Neutrophil (primary cell): ENCODE results near the gene BMPR1A.

Source experiments
- H3K27ac ChIP-seq: fragments of 200-600 bp; sonication (generic); 2 replicates; pipeline ENCODE4 v1.5.1; 2016; ENCODE audit warnings: mild to moderate bottlenecking, moderate library complexity
- H3K27me3 ChIP-seq: fragments of 200-600 bp; sonication (generic); 2 replicates; pipeline ENCODE4 v1.6.0; 2016; ENCODE audit warnings: mild to moderate bottlenecking
- H3K36me3 ChIP-seq: fragments of 200-600 bp; sonication (generic); 2 replicates; pipeline ENCODE4 v1.5.1; 2017
- H3K4me1 ChIP-seq, 2 experiments: fragments of 200-600 bp in 1 of 2; sonication (generic) in 1 of 2; 1 replicate in 1 of 2; 2 replicates in 1 of 2; pipeline versions ENCODE4 v1.5.1 to v1.6.1; 2013 to 2016; ENCODE audit warnings: low read depth in 1 of 2, low read length in 1 of 2, mild to moderate bottlenecking in 1 of 2, moderate library complexity in 1 of 2; ENCODE audit not compliant: control insufficient read depth in 1 of 2, insufficient read depth in 1 of 2
- H3K4me3 ChIP-seq, 2 experiments: fragments of 200-600 bp in 1 of 2; sonication (generic) in 1 of 2; 1 replicate in 1 of 2; 2 replicates in 1 of 2; pipeline ENCODE4 v1.5.1; 2013 to 2016; ENCODE audit warnings: low read depth in 1 of 2, low read length in 1 of 2, mild to moderate bottlenecking in 1 of 2, moderate library complexity in 1 of 2
- H3K9me3 ChIP-seq: fragments of 200-600 bp; sonication (generic); 2 replicates; pipeline ENCODE4 v1.5.1; 2016
- CTCF ChIP-seq: fragments of 200-600 bp; sonication (generic); IDR thresholded peaks from 2 replicates; pipeline ENCODE4 v1.5.1; 2016; ENCODE audit warnings: antibody characterized with exemption

Gene BMPR1A

GRCh38 chr10:86876748-86877147 is 120.3 kb downstream of the BMPR1A start:
- Histone ChIP-seq H3K27me3 (no peaks in the 10 kb centered on the region), H3K9me3 (no peaks in the 10 kb centered on the region), H3K4me3 (no peak overlapping the region)

GRCh38 chr10:86878983-86879713 is 122.7 kb downstream of the BMPR1A start:
- Histone ChIP-seq H3K4me1 (no peaks in the 10 kb centered on the region), H3K9me3 (no peaks in the 10 kb centered on the region), H3K27ac (no peak overlapping the region), H3K4me3 (no peak overlapping the region), H3K36me3 (no peaks in the 10 kb centered on the region), H3K27me3 (no peaks in the 10 kb centered on the region)
- no peak for TF ChIP-seq CTCF

More at GRCh38 chr10:86876748-86877147, 120.3 kb downstream of the BMPR1A start:
- Histone ChIP-seq H3K36me3 (no peaks in the 10 kb centered on the region), H3K27ac (no peak overlapping the region), H3K4me1 (no peaks in the 10 kb centered on the region)
- no peak for TF ChIP-seq CTCF

GRCh38 chr10:86880971-86881370 is 124.6 kb downstream of the BMPR1A start:
- H3K36me3 ChIP-seq = no peaks in the 10 kb centered on the region
- no peaks in the 10 kb centered on the region for H3K27me3 ChIP-seq
- no peaks in the 10 kb centered on the region for H3K4me1 ChIP-seq
- H3K27ac ChIP-seq = no peak overlapping the region
- H3K9me3 ChIP-seq = no peaks in the 10 kb centered on the region
- no peak for TF ChIP-seq CTCF
- H3K4me3 ChIP-seq = no peak overlapping the region

GRCh38 chr10:86888585-86889381 is 132.4 kb downstream of the BMPR1A start:
- Histone ChIP-seq H3K9me3 (no peaks in the 10 kb centered on the region), H3K36me3 (no peaks in the 10 kb centered on the region), H3K4me1 (no peaks in the 10 kb centered on the region), H3K4me3 (no peak overlapping the region), H3K27ac (no peak overlapping the region), H3K27me3 (no peaks in the 10 kb centered on the region)
- no peak for TF ChIP-seq CTCF

- Histone ChIP-seq H3K27ac (no peak overlapping the region), H3K27me3 (no peaks in the 10 kb centered on the region), H3K9me3 (no peaks in the 10 kb centered on the region), H3K4me1 (no peaks in the 10 kb centered on the region), H3K36me3 (no peaks in the 10 kb centered on the region), H3K4me3 (no peak overlapping the region)
- no peak for TF ChIP-seq CTCF
Measured at GRCh38 chr10:86889997-86890396, 133.6 kb downstream of the BMPR1A start.
